Mucosa of descending colon (tissue), 3 donors: ENCODE measurements around the gene CLSTN2. TPM values are rescaled to one million over a fixed set of nuclear protein-coding genes. Genes with fewer than 3 reads are reported as not detected.

ENCODE experiments used
- ATAC-seq: fragments of 200-7000 bp; cut with Tn5 transposase; one replicate; pipeline ENCODE4 v1.9.1; 2020; ENCODE audit warnings: mild to moderate bottlenecking, moderate library complexity
- DNase-seq, 3 donors: peaks; one replicate each; pipeline ENCODE4 v3.0.0-alpha.2; 2020
- H3K36me3 ChIP-seq: fragments of 200-600 bp; one replicate; pipeline ENCODE4 v1.8.0; 2021; ENCODE audit warnings: low read depth, mild to moderate bottlenecking
- H3K4me1 ChIP-seq: fragments of 200-600 bp; one replicate; pipeline ENCODE4 v1.8.0; 2021; ENCODE audit warnings: low read depth, mild to moderate bottlenecking
- H3K4me3 ChIP-seq: fragments of 200-600 bp; one replicate; pipeline ENCODE4 v1.8.0; 2021; ENCODE audit warnings: mild to moderate bottlenecking
- H3K9me3 ChIP-seq: fragments of 200-600 bp; one replicate; pipeline ENCODE4 v1.8.0; 2021; ENCODE audit warnings: mild to moderate bottlenecking
- CTCF ChIP-seq: fragments of 200-600 bp; IDR thresholded peaks from one replicate; pipeline ENCODE4 v1.8.0; 2022; ENCODE audit warnings: antibody characterized with exemption, mild to moderate bottlenecking
- intact Hi-C, 2 donors: fragments of 100-400 bp; cut with DNase I in 1 of 2; cut with micrococcal nuclease in 1 of 2; formaldehyde crosslinking; loops; one replicate each; pipeline versions ENCODE4 v1.11.0 to v1.11.1; 2022; cut with DNase I, micrococcal nuclease
- total RNA-seq, 3 donors: library from RNA; stranded (reverse); fragmentation: NEBNext Ultra II Directional in 2 of 3; extraction: Animal tissue kit (Norgen Biotek cat#: 25700) in 2 of 3; gene quantifications; one replicate each; pipeline versions ENCODE4 v1.2.1 to v1.2.4, GENCODE V29; 2021 to 2023
- donor health status: DM: no; HTN: no; CAD: no; lungs with moderate emphysema.
- donor health status: DM: no; HTN: no; CAD: no.
- donor health status: DM: no; HTN: yes; CAD: no.

The CLSTN2 gene
- total RNA-seq, 3 donors from 2014 or later, result 0.90 to 5.3 (median 2.5) TPM

GRCh38 chr3:140388202-140388922 is 453.4 kb downstream of the CLSTN2 start:
- DNase-seq, result no peak
- H3K4me1 ChIP-seq, result no peaks in the 10 kb centered on the region
- no peak overlapping the region for H3K4me3 ChIP-seq
- H3K9me3 ChIP-seq, result no peaks in the 10 kb centered on the region
- intact Hi-C loops, result no loop called here
- no peak for ATAC-seq
- H3K36me3 ChIP-seq, result no peaks in the 10 kb centered on the region
- TF ChIP-seq CTCF, result no peak

- Histone ChIP-seq H3K36me3 (no peaks in the 10 kb centered on the region), H3K4me1 (no peaks in the 10 kb centered on the region), H3K9me3 (no peaks in the 10 kb centered on the region), H3K4me3 (no peak overlapping the region)
- no peak for ATAC-seq
- DNase-seq, result no peak
- intact Hi-C loops, result no loop called here
- TF ChIP-seq CTCF, result no peak
These were observed 456.1 kb downstream of the CLSTN2 start for GRCh38 chr3:140391061-140391460.

- ATAC-seq, result no peak
- intact Hi-C loops, result no loop called here
- H3K36me3 ChIP-seq, result no peaks in the 10 kb centered on the region
These were observed 459.6 kb downstream of the CLSTN2 start for GRCh38 chr3:140394488-140395133.

GRCh38 chr3:140395134-140396075 is 460.4 kb downstream of the CLSTN2 start:
- Histone ChIP-seq H3K4me1 (no peaks in the 10 kb centered on the region), H3K4me3 (no peak overlapping the region), H3K9me3 (no peaks in the 10 kb centered on the region), H3K36me3 (no peaks in the 10 kb centered on the region)
- no peak for TF ChIP-seq CTCF
- ATAC-seq (no peak), DNase-seq (no peak)
- intact Hi-C loops, result no loop called here

More at GRCh38 chr3:140394488-140395133, 459.6 kb downstream of the CLSTN2 start:
- Histone ChIP-seq H3K4me1 (no peaks in the 10 kb centered on the region), H3K4me3 (no peak overlapping the region), H3K9me3 (no peaks in the 10 kb centered on the region)
- no peak for DNase-seq
- TF ChIP-seq CTCF, result no peak

- intact Hi-C loops, result no loop called here
- ATAC-seq, result no peak
- H3K9me3 ChIP-seq, result no peaks in the 10 kb centered on the region
- H3K4me3 ChIP-seq, result no peak overlapping the region
- TF ChIP-seq CTCF, result no peak
- DNase-seq, result no peak
- H3K4me1 ChIP-seq, result no peaks in the 10 kb centered on the region
- no peaks in the 10 kb centered on the region for H3K36me3 ChIP-seq
These were observed 461.1 kb downstream of the CLSTN2 start for GRCh38 chr3:140396110-140396509.
